NCI-H187 (cell line): ENCODE measurements around the gene TTC9B.
A peak's percentile ranks its signal among the peaks of the same experiment; 100 is the strongest.
"Not testable (repeated sequence)": the region's sequence is repeated elsewhere in the genome, so short reads cannot be mapped to it uniquely, and the experiment has no call there.

Source experiments
- DNase-seq, 2 experiments: peaks; one replicate each; lab custom pipeline; 2025; lab: John Stamatoyannopoulos, UW

TTC9B gene

GRCh38 chr19:40232949-40233810 is 15.0 kb upstream of the TTC9B start:
- DNase-seq: no peak

- no peak for DNase-seq
Measured at GRCh38 chr19:40232479-40232878, 14.3 kb upstream of the TTC9B start.

- no peak for DNase-seq
Measured at GRCh38 chr19:40231544-40232424, 13.6 kb upstream of the TTC9B start.

- DNase-seq: no peak
Measured at GRCh38 chr19:40231057-40231456, 12.9 kb upstream of the TTC9B start.

GRCh38 chr19:40229926-40230417 is 11.8 kb upstream of the TTC9B start:
- no peak for DNase-seq

GRCh38 chr19:40229484-40229883 is 11.3 kb upstream of the TTC9B start:
- no peak for DNase-seq

- no peak for DNase-seq
Measured at GRCh38 chr19:40228863-40229262, 10.7 kb upstream of the TTC9B start.

GRCh38 chr19:40228346-40228745 is 10.2 kb upstream of the TTC9B start:
- no peak for DNase-seq

GRCh38 chr19:40225440-40226305 is 7.5 kb upstream of the TTC9B start:
- DNase-seq: no peak

GRCh38 chr19:40224342-40225150 is 6.4 kb upstream of the TTC9B start:
- DNase-seq: peak; percentile 28

GRCh38 chr19:40223135-40223822 is 5.1 kb upstream of the TTC9B start:
- DNase-seq: peak; percentile 49 to 74

GRCh38 chr19:40221858-40222619 is 3.9 kb upstream of the TTC9B start:
- peak; percentile 14 to 17 for DNase-seq

GRCh38 chr19:40220674-40221073 is 2.5 kb upstream of the TTC9B start:
- DNase-seq: no peak

- DNase-seq: no peak
Measured at GRCh38 chr19:40219721-40220276, 1.6 kb upstream of the TTC9B start.

GRCh38 chr19:40219029-40219428 is 845 bp upstream of the TTC9B start:
- not testable (repeated sequence) for DNase-seq

GRCh38 chr19:40217027-40217810 is 965 bp downstream of the TTC9B start:
- peak; percentile 76 to 84 for DNase-seq

- DNase-seq: peak in 1 of 2 experiments; percentile 68
Measured at GRCh38 chr19:40216777-40217026, 1.5 kb downstream of the TTC9B start.

- DNase-seq: no peak
Measured at GRCh38 chr19:40216013-40216776, 2.0 kb downstream of the TTC9B start.
